22Rv1 (cell line): ENCODE measurements around the gene SLC16A2.

Source experiments
- ZFX ChIP-seq: fragments of 450-650 bp; IDR thresholded peaks from 2 replicates; pipeline ENCODE4 v1.6.1; 2017; ENCODE audit warnings: antibody characterized with exemption, borderline replicate concordance
- TF ChIP-seq, protein P1 (sequence below): fragments of 450-650 bp; IDR thresholded peaks from 2 replicates; pipeline ENCODE4 v1.5.1; 2017; ENCODE audit warnings: mild to moderate bottlenecking

GRCh38 chrX:74408304-74408703 lies 13.0 kb upstream of the SLC16A2 start:
- TF ChIP-seq ZFX, result no peak
- TF ChIP-seq, protein P1, sequence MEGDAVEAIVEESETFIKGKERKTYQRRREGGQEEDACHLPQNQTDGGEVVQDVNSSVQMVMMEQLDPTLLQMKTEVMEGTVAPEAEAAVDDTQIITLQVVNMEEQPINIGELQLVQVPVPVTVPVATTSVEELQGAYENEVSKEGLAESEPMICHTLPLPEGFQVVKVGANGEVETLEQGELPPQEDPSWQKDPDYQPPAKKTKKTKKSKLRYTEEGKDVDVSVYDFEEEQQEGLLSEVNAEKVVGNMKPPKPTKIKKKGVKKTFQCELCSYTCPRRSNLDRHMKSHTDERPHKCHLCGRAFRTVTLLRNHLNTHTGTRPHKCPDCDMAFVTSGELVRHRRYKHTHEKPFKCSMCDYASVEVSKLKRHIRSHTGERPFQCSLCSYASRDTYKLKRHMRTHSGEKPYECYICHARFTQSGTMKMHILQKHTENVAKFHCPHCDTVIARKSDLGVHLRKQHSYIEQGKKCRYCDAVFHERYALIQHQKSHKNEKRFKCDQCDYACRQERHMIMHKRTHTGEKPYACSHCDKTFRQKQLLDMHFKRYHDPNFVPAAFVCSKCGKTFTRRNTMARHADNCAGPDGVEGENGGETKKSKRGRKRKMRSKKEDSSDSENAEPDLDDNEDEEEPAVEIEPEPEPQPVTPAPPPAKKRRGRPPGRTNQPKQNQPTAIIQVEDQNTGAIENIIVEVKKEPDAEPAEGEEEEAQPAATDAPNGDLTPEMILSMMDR, result no peak
